NK-92 (cell line): Measurements from ENCODE around the gene LHFPL6.

ENCODE experiments used
- DNase-seq: peaks from one replicate; lab custom pipeline; 2025; ENCODE audit not compliant: unreplicated experiment; lab: John Stamatoyannopoulos, UW

LHFPL6 gene

GRCh38 chr13:39417643-39418042 is 185.3 kb downstream of the LHFPL6 start:
- no peak for DNase-seq

- DNase-seq = no peak
Observed at GRCh38 chr13:39417131-39417530, 185.9 kb downstream of the LHFPL6 start.

- no peak for DNase-seq
Observed at GRCh38 chr13:39415008-39415802, 187.8 kb downstream of the LHFPL6 start.

- no peak for DNase-seq
Observed at GRCh38 chr13:39414339-39414738, 188.7 kb downstream of the LHFPL6 start.

GRCh38 chr13:39411511-39411910 is 191.5 kb downstream of the LHFPL6 start:
- DNase-seq = no peak

GRCh38 chr13:39410964-39411363 is 192.0 kb downstream of the LHFPL6 start:
- DNase-seq = no peak

- DNase-seq = no peak
Observed at GRCh38 chr13:39410096-39410901, 192.7 kb downstream of the LHFPL6 start.

GRCh38 chr13:39408512-39408911 is 194.5 kb downstream of the LHFPL6 start:
- no peak for DNase-seq

- no peak for DNase-seq
Observed at GRCh38 chr13:39407786-39408185, 195.2 kb downstream of the LHFPL6 start.

- DNase-seq = no peak
Observed at GRCh38 chr13:39407138-39407537, 195.9 kb downstream of the LHFPL6 start.

- no peak for DNase-seq
Observed at GRCh38 chr13:39406688-39407087, 196.3 kb downstream of the LHFPL6 start.

GRCh38 chr13:39405596-39406205 is 197.3 kb downstream of the LHFPL6 start:
- no peak for DNase-seq

- DNase-seq = no peak
Observed at GRCh38 chr13:39405107-39405506, 197.9 kb downstream of the LHFPL6 start.

GRCh38 chr13:39403106-39403505 is 199.9 kb downstream of the LHFPL6 start:
- DNase-seq = no peak

- DNase-seq = no peak
Observed at GRCh38 chr13:39402221-39402970, 200.6 kb downstream of the LHFPL6 start.

- DNase-seq = no peak
Observed at GRCh38 chr13:39401756-39402155, 201.2 kb downstream of the LHFPL6 start.

GRCh38 chr13:39401046-39401705 is 201.8 kb downstream of the LHFPL6 start:
- no peak for DNase-seq

GRCh38 chr13:39399102-39399501 is 203.9 kb downstream of the LHFPL6 start:
- no peak for DNase-seq

- no peak for DNase-seq
Observed at GRCh38 chr13:39397896-39398265, 205.1 kb downstream of the LHFPL6 start.

GRCh38 chr13:39397226-39397895 is 205.6 kb downstream of the LHFPL6 start:
- DNase-seq = no peak
